Measurements from ENCODE around the gene LPP.

LPP gene

GRCh38 chr3:188264226-188265207, 110.6 kb downstream of the LPP start:
- TF ChIP-seq PKNOX1 (IDR thresholded peaks at IDR 0.05), result no peak
- TF ChIP-seq ZNF384 (IDR thresholded peaks at IDR 0.05), result no peak
- no peak for TF ChIP-seq LEF1 (IDR thresholded peaks at IDR 0.05; ENCODE audit: borderline replicate concordance)
- no peak for TF ChIP-seq L3MBTL2 (conservative IDR thresholded peaks at IDR 0.05)
- no peak for TF ChIP-seq FOXA1 (IDR thresholded peaks at IDR 0.05)
- TF ChIP-seq NFRKB (IDR thresholded peaks at IDR 0.05), result no peak
- TF ChIP-seq SP1 (IDR thresholded peaks at IDR 0.05), result no peak
- TF ChIP-seq CTBP1 (IDR thresholded peaks at IDR 0.05; ENCODE audit: borderline replicate concordance), result no peak
- no peak for TF ChIP-seq ARNT (IDR thresholded peaks at IDR 0.05)
- no peak for TF ChIP-seq FOXM1 (IDR thresholded peaks at IDR 0.05; ENCODE audit: borderline replicate concordance)
- TF ChIP-seq BHLHE40 (IDR thresholded peaks at IDR 0.05; ENCODE audit: borderline replicate concordance), result no peak
- TF ChIP-seq HDGF (IDR thresholded peaks at IDR 0.05; ENCODE audit: borderline replicate concordance), result no peak
- TF ChIP-seq FOXK2 (IDR thresholded peaks at IDR 0.05), result no peak
- TF ChIP-seq TARDBP (IDR thresholded peaks at IDR 0.05), result no peak
- no peak for TF ChIP-seq SUZ12 (IDR thresholded peaks at IDR 0.05)
- TF ChIP-seq ELF4 (IDR thresholded peaks at IDR 0.05), result no peak
- ChIA-PET CTCF (no interaction called here), POLR2A (no interaction called here)
- no peak for DNase-seq (ENCODE audit: extremely low spot score)

GRCh38 chr3:188266562-188267274, 112.8 kb downstream of the LPP start:
- POLR2A ChIA-PET, result no interaction called here
- no peak for TF ChIP-seq CTBP1 (IDR thresholded peaks at IDR 0.05; ENCODE audit: borderline replicate concordance)
- no peak for TF ChIP-seq FOXA1 (IDR thresholded peaks at IDR 0.05)
- TF ChIP-seq HDGF (IDR thresholded peaks at IDR 0.05; ENCODE audit: borderline replicate concordance), result no peak
- no peak for TF ChIP-seq LEF1 (IDR thresholded peaks at IDR 0.05; ENCODE audit: borderline replicate concordance)
- TF ChIP-seq L3MBTL2 (conservative IDR thresholded peaks at IDR 0.05), result no peak
- TF ChIP-seq FOXM1 (IDR thresholded peaks at IDR 0.05; ENCODE audit: borderline replicate concordance), result no peak
- no peak for TF ChIP-seq SUZ12 (IDR thresholded peaks at IDR 0.05)
- TF ChIP-seq TARDBP (IDR thresholded peaks at IDR 0.05), result no peak
- TF ChIP-seq FOXK2 (IDR thresholded peaks at IDR 0.05), result no peak
- no peak for TF ChIP-seq ARNT (IDR thresholded peaks at IDR 0.05)
- no peak for TF ChIP-seq SP1 (IDR thresholded peaks at IDR 0.05)
- no peak for TF ChIP-seq ZNF384 (IDR thresholded peaks at IDR 0.05)
- TF ChIP-seq BHLHE40 (IDR thresholded peaks at IDR 0.05; ENCODE audit: borderline replicate concordance), result no peak
- TF ChIP-seq PKNOX1 (IDR thresholded peaks at IDR 0.05), result no peak
- TF ChIP-seq ELF4 (IDR thresholded peaks at IDR 0.05), result no peak
- no peak for TF ChIP-seq NFRKB (IDR thresholded peaks at IDR 0.05)
- CTCF ChIA-PET, result no interaction called here
- DNase-seq (ENCODE audit: extremely low spot score), result no peak

- POLR2A ChIA-PET, result no interaction called here
- CTCF ChIA-PET, result no interaction called here
- DNase-seq (ENCODE audit: extremely low spot score), result no peak
- TF ChIP-seq FOXK2 (IDR thresholded peaks at IDR 0.05) (no peak), HDGF (IDR thresholded peaks at IDR 0.05; ENCODE audit: borderline replicate concordance) (no peak), ZNF384 (IDR thresholded peaks at IDR 0.05) (no peak), TARDBP (IDR thresholded peaks at IDR 0.05) (no peak), ARNT (IDR thresholded peaks at IDR 0.05) (no peak), FOXA1 (IDR thresholded peaks at IDR 0.05) (no peak), SP1 (IDR thresholded peaks at IDR 0.05) (no peak), BHLHE40 (IDR thresholded peaks at IDR 0.05; ENCODE audit: borderline replicate concordance) (no peak), NFRKB (IDR thresholded peaks at IDR 0.05) (no peak), CTBP1 (IDR thresholded peaks at IDR 0.05; ENCODE audit: borderline replicate concordance) (no peak), FOXM1 (IDR thresholded peaks at IDR 0.05; ENCODE audit: borderline replicate concordance) (no peak), ELF4 (IDR thresholded peaks at IDR 0.05) (no peak)
These were observed 113.9 kb downstream of the LPP start for GRCh38 chr3:188267790-188268335.

DNA sequence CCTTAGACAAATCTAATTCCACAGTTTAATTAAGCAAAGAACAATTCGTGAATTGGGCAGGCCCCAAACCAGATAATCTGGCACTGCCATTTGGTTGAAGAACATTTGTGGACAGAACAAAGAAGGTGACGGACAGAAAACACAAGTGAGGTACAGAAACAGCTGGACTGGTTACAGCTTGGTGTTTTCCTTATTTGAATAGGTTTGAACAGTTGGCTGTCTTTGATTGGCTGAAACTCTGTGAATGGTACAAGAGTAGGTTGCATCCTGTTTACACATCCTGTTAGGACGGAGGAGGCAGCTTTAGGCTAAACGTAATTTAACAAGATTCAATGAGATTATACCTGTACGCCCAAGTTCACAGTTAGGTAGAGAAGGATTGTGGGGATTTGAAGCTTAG, 114.4 kb downstream of the LPP start:
- TF ChIP-seq LEF1 (IDR thresholded peaks at IDR 0.05; ENCODE audit: borderline replicate concordance) (no peak), HDGF (IDR thresholded peaks at IDR 0.05; ENCODE audit: borderline replicate concordance) (no peak), FOXA1 (IDR thresholded peaks at IDR 0.05) (no peak), CTBP1 (IDR thresholded peaks at IDR 0.05; ENCODE audit: borderline replicate concordance) (no peak), ELF4 (IDR thresholded peaks at IDR 0.05) (no peak), TARDBP (IDR thresholded peaks at IDR 0.05) (no peak), L3MBTL2 (conservative IDR thresholded peaks at IDR 0.05) (no peak), NFRKB (IDR thresholded peaks at IDR 0.05) (no peak), FOXK2 (IDR thresholded peaks at IDR 0.05) (no peak)
- ChIA-PET CTCF (no interaction called here), POLR2A (no interaction called here)
- DNase-seq (ENCODE audit: extremely low spot score), result no peak

- ChIA-PET POLR2A (interaction anchor here (0.9 kb wide), 1 partner anchor 14 kb away, joined by 3 read pairs; no protein-coding TSS in a partner anchor), CTCF (no interaction called here)
- DNase-seq (ENCODE audit: extremely low spot score), result no peak
- no peak for TF ChIP-seq ARNT (IDR thresholded peaks at IDR 0.05)
- no peak for TF ChIP-seq BHLHE40 (IDR thresholded peaks at IDR 0.05; ENCODE audit: borderline replicate concordance)
- TF ChIP-seq LEF1 (IDR thresholded peaks at IDR 0.05; ENCODE audit: borderline replicate concordance), result no peak
- no peak for TF ChIP-seq FOXA1 (IDR thresholded peaks at IDR 0.05)
- no peak for TF ChIP-seq FOXK2 (IDR thresholded peaks at IDR 0.05)
- no peak for TF ChIP-seq SP1 (IDR thresholded peaks at IDR 0.05)
- no peak for TF ChIP-seq CTBP1 (IDR thresholded peaks at IDR 0.05; ENCODE audit: borderline replicate concordance)
- TF ChIP-seq FOXM1 (IDR thresholded peaks at IDR 0.05; ENCODE audit: borderline replicate concordance), result no peak
- TF ChIP-seq SUZ12 (IDR thresholded peaks at IDR 0.05), result no peak
- TF ChIP-seq ELF4 (IDR thresholded peaks at IDR 0.05), result no peak
- TF ChIP-seq ZNF384 (IDR thresholded peaks at IDR 0.05), result no peak
- no peak for TF ChIP-seq NFRKB (IDR thresholded peaks at IDR 0.05)
- no peak for TF ChIP-seq HDGF (IDR thresholded peaks at IDR 0.05; ENCODE audit: borderline replicate concordance)
- no peak for TF ChIP-seq PKNOX1 (IDR thresholded peaks at IDR 0.05)
- TF ChIP-seq L3MBTL2 (conservative IDR thresholded peaks at IDR 0.05), result no peak
- no peak for TF ChIP-seq TARDBP (IDR thresholded peaks at IDR 0.05)
These were observed 115.1 kb downstream of the LPP start for GRCh38 chr3:188269040-188269439.
